MCF 10A (cell line): ENCODE data around the gene RNASEH2B. TPM values are rescaled to one million over a fixed set of nuclear protein-coding genes. Genes with fewer than 3 reads are reported as not detected.

Experiments used
- BruUV-seq: library from RNA; stranded (reverse); fragments of 400-500 nt; replicated peaks from 2 replicates; lab custom pipeline; 2021; lab: Mats Ljungman, UMichigan
- CTCF ChIA-PET: fragments of 300-600 bp; sonication (Branson Sonifier 250); formaldehyde crosslinking; extraction: SDS; loops from one replicate; lab custom pipeline; 2021; ENCODE audit warnings: antibody characterized with exemption, inconsistent platforms; lab: Yijun Ruan, JAX
- POLR2A ChIA-PET: fragments of 300-600, 350-650 bp; sonication (Branson Sonifier 250); formaldehyde crosslinking; extraction: SDS; loops from one replicate; lab custom pipeline; 2020; ENCODE audit warnings: antibody characterized with exemption, inconsistent platforms; lab: Yijun Ruan, JAX
- DNase-seq: peaks from one replicate; pipeline ENCODE4 v3.0.0-alpha.2; 2018; ENCODE audit not compliant: unreplicated experiment
- H3K27ac Mint-ChIP-seq: one replicate; pipeline ENCODE4 v1.8.0; 2022; ENCODE audit warnings: mild to moderate bottlenecking, low read depth, mixed read lengths; ENCODE audit not compliant: unreplicated experiment
- H3K27me3 Mint-ChIP-seq: one replicate; pipeline ENCODE4 v1.8.0; 2022; ENCODE audit warnings: mixed read lengths; ENCODE audit not compliant: insufficient read depth, unreplicated experiment
- H3K36me3 Mint-ChIP-seq: one replicate; pipeline ENCODE4 v1.8.0; 2022; ENCODE audit warnings: mild to moderate bottlenecking, moderate library complexity, mixed read lengths; ENCODE audit not compliant: insufficient read depth, unreplicated experiment
- H3K4me1 Mint-ChIP-seq: one replicate; pipeline ENCODE4 v1.8.0; 2022; ENCODE audit warnings: mixed read lengths; ENCODE audit not compliant: insufficient read depth, unreplicated experiment
- H3K4me3 Mint-ChIP-seq: one replicate; pipeline ENCODE4 v1.8.0; 2022; ENCODE audit warnings: mild to moderate bottlenecking, moderate library complexity, mixed read lengths; ENCODE audit not compliant: unreplicated experiment
- H3K9me3 Mint-ChIP-seq: one replicate; pipeline ENCODE4 v1.8.0; 2022; ENCODE audit warnings: mixed read lengths; ENCODE audit not compliant: unreplicated experiment
- intact Hi-C: fragments of 100-400 bp; cut with micrococcal nuclease; formaldehyde crosslinking; loops from 2 replicates; pipeline ENCODE4 v1.14.1; 2022
- total RNA-seq: library from RNA; stranded (reverse); gene quantifications from 2 replicates; pipeline ENCODE4 v1.2.3, GENCODE V29; 2022
- TF ChIP-seq, protein P1 (sequence below): fragments of 200-600 bp; IDR thresholded peaks from one replicate; pipeline ENCODE4 v1.8.0; 2022; ENCODE audit warnings: antibody characterized with exemption, mild to moderate bottlenecking; ENCODE audit not compliant: unreplicated experiment

The RNASEH2B gene
- total RNA-seq, 1 experiment from 2014 or later: 53.3 TPM

DNA sequence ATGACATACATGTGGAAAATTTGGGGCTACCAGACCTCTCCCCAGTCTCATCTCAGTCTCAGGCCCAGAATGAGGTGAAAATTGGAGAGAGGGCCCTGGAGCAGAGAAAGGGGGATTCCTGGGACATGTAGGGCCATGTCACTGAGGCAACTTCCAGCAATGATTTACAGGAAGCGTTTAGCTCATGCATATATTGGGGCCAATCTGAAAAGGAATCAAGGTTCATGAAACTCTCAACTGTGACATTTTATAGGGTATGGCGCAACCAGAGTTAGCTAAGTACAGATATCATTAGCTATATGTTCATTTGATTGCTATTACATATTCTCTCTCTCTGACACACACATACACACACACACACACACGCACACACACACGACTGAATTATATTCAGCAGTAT is 86.3 kb downstream of the RNASEH2B start:
- ChIA-PET CTCF (no interaction called here), POLR2A (no interaction called here)
- no peak overlapping the region for H3K27ac Mint-ChIP-seq
- no peaks in the 10 kb centered on the region for H3K36me3 Mint-ChIP-seq
- H3K9me3 Mint-ChIP-seq: no peaks in the 10 kb centered on the region
- no peaks in the 10 kb centered on the region for H3K27me3 Mint-ChIP-seq
- BruUV-seq: no TSS peak
- intact Hi-C loops: no loop called here
- no peak overlapping the region for H3K4me3 Mint-ChIP-seq
- H3K4me1 Mint-ChIP-seq: peaks cover 13% of the 10 kb centered on the region
- no peak for DNase-seq
- TF ChIP-seq, protein P1, sequence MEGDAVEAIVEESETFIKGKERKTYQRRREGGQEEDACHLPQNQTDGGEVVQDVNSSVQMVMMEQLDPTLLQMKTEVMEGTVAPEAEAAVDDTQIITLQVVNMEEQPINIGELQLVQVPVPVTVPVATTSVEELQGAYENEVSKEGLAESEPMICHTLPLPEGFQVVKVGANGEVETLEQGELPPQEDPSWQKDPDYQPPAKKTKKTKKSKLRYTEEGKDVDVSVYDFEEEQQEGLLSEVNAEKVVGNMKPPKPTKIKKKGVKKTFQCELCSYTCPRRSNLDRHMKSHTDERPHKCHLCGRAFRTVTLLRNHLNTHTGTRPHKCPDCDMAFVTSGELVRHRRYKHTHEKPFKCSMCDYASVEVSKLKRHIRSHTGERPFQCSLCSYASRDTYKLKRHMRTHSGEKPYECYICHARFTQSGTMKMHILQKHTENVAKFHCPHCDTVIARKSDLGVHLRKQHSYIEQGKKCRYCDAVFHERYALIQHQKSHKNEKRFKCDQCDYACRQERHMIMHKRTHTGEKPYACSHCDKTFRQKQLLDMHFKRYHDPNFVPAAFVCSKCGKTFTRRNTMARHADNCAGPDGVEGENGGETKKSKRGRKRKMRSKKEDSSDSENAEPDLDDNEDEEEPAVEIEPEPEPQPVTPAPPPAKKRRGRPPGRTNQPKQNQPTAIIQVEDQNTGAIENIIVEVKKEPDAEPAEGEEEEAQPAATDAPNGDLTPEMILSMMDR: no peak

DNA sequence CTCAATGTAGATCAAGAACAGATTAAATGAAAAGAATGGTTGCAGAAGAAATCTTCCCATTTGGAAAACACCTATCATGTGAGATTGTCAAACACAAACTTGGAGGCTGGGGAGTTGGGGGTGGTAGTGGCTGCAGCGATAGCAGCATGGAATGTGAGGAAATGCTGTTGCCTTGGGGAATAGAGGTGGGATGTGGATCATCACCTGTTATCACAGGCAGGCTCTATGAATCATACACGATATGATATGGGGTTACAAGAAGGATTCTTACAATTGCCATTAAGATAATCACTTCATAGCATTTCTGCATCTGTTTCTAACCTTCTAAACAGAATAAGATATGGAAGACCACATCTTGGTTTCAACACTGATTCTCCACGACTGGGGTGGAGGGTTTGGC is 88.7 kb downstream of the RNASEH2B start:
- POLR2A ChIA-PET: no interaction called here
- Mint-ChIP-seq H3K4me3 (no peak overlapping the region), H3K9me3 (no peaks in the 10 kb centered on the region), H3K4me1 (peaks cover 15% of the 10 kb centered on the region), H3K27ac (no peak overlapping the region), H3K27me3 (no peaks in the 10 kb centered on the region), H3K36me3 (no peaks in the 10 kb centered on the region)
- intact Hi-C loops: no loop called here
- TF ChIP-seq, protein P1: no peak
- CTCF ChIA-PET: no interaction called here
- no peak for DNase-seq
- no TSS peak for BruUV-seq

DNA sequence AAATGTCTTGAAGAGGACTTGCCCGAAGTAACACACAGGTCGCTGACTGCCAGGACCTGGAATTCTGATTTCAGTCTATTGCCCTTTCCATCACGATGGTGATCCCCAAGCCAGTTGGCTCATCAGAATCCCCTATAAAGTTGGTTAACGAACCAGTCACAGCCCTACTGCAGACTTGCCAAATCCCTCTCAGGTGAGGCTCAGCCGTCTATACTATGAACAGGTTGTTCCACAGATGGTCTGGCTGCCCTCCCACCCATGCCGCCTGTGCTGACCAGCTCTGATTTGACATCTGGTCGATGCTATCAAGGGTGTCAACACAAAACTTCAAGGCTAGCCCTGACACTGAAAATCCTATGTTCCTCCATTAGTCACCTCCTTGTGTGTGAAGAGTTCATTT is 90.0 kb downstream of the RNASEH2B start:
- H3K4me1 Mint-ChIP-seq: peaks cover 15% of the 10 kb centered on the region
- DNase-seq: no peak
- H3K27me3 Mint-ChIP-seq: no peaks in the 10 kb centered on the region
- no peaks in the 10 kb centered on the region for H3K9me3 Mint-ChIP-seq
- TF ChIP-seq, protein P1: no peak
- ChIA-PET CTCF (no interaction called here), POLR2A (interaction anchor here (0.8 kb wide), 1 partner anchor 19 kb away, joined by 3 read pairs; no protein-coding TSS in a partner anchor)
- intact Hi-C loops: no loop called here
- H3K4me3 Mint-ChIP-seq: no peak overlapping the region
- H3K36me3 Mint-ChIP-seq: no peaks in the 10 kb centered on the region
- no TSS peak for BruUV-seq
- H3K27ac Mint-ChIP-seq: peak overlapping the region; percentile 59

DNA sequence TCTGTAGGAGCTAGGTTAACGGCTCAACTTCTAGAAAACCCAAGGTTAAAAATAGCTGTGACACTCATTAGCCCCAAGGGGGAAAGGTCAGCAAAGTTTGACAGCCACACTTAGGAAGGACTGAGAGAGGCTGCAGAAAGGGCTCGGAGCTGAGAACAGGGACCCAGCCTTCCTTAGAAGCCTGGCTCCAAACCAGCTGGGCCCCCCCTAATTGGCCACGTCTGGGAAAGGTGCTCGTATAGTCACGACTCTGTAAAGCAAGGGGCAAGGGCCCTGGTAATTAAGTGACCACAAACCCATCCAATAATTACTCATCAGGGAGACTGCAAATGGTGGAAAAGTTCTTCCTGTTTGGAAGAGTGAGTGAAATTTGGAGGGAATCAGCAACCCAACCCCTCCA is 90.5 kb downstream of the RNASEH2B start:
- BruUV-seq: no TSS peak
- Mint-ChIP-seq H3K27ac (peak overlapping the region; percentile 59), H3K4me3 (no peak overlapping the region), H3K4me1 (peaks cover 15% of the 10 kb centered on the region), H3K36me3 (no peaks in the 10 kb centered on the region), H3K9me3 (no peaks in the 10 kb centered on the region), H3K27me3 (no peaks in the 10 kb centered on the region)
- intact Hi-C loops: no loop called here
- ChIA-PET CTCF (no interaction called here), POLR2A (interaction anchor here (0.6 to 0.8 kb wide), 2 partner anchors 20 to 953 kb away, joined by 3 read pairs; no protein-coding TSS in a partner anchor)
- no peak for DNase-seq
- TF ChIP-seq, protein P1: no peak
